ENCODE measurements around the gene PTPRF.
A peak's percentile ranks its signal among the peaks of the same experiment; 100 is the strongest.

- no peak for TF ChIP-seq MAX (IDR thresholded peaks at IDR 0.05; ENCODE audit: low read depth, low read length)
- TF ChIP-seq POLR2A (IDR thresholded peaks at IDR 0.05; ENCODE audit: extremely low read depth, insufficient read length), result no peak
- TF ChIP-seq CTCF (IDR thresholded peaks at IDR 0.05; ENCODE audit: low read depth, low read length), result peak; percentile 71
These were observed 23.8 kb downstream of the PTPRF start for GRCh38 chr1:43554444-43554992.
